H9 (cell line): ENCODE measurements around the gene FLACC1. TPM values are rescaled to one million over a fixed set of nuclear protein-coding genes. Genes with fewer than 3 reads are reported as not detected.
A peak's percentile ranks its signal among the peaks of the same experiment; 100 is the strongest.

Experiments used
- DNase-seq: peaks from one replicate; pipeline ENCODE4 v3.0.0-alpha.2; 2017
- H2AFZ ChIP-seq: one replicate; pipeline ENCODE4 v1.6.1; 2013; ENCODE audit warnings: mild to moderate bottlenecking, low read length, control low read depth, moderate library complexity
- H2AK5ac ChIP-seq: 2 replicates; pipeline ENCODE4 v1.6.1; 2013; ENCODE audit warnings: low read length, control low read depth, mixed read lengths; ENCODE audit not compliant: insufficient read length
- H2BK120ac ChIP-seq: one replicate; pipeline ENCODE4 v1.6.1; 2013; ENCODE audit warnings: low read depth, mild to moderate bottlenecking, low read length, control low read depth, inconsistent platforms; ENCODE audit not compliant: poor library complexity, severe bottlenecking
- H2BK12ac ChIP-seq: 2 replicates; pipeline ENCODE4 v1.6.1; 2013; ENCODE audit warnings: low read length, control low read depth, mixed read lengths, low read depth; ENCODE audit not compliant: insufficient read length
- H2BK15ac ChIP-seq: 2 replicates; pipeline ENCODE4 v1.6.1; 2013; ENCODE audit warnings: low read depth, low read length, control low read depth
- H2BK20ac ChIP-seq: one replicate; pipeline ENCODE4 v1.6.1; 2013; ENCODE audit warnings: low read depth, mild to moderate bottlenecking, low read length, control low read depth, inconsistent platforms; ENCODE audit not compliant: poor library complexity, severe bottlenecking
- H2BK5ac ChIP-seq: 2 replicates; pipeline ENCODE4 v1.6.1; 2013; ENCODE audit warnings: low read length, control low read depth, mixed read lengths; ENCODE audit not compliant: insufficient read length
- H3K14ac ChIP-seq: 2 replicates; pipeline ENCODE4 v1.6.1; 2013; ENCODE audit warnings: low read length, control low read depth; ENCODE audit not compliant: insufficient read depth
- H3K18ac ChIP-seq: 2 replicates; pipeline ENCODE4 v1.6.1; 2013; ENCODE audit warnings: low read depth, mild to moderate bottlenecking, mixed read lengths, low read length, control low read depth; ENCODE audit not compliant: insufficient read length
- H3K23ac ChIP-seq: 2 replicates; pipeline ENCODE4 v1.6.1; 2013; ENCODE audit warnings: low read length, control low read depth, mixed read lengths, low read depth; ENCODE audit not compliant: insufficient read length
- H3K23me2 ChIP-seq: 2 replicates; pipeline ENCODE4 v1.6.1; 2013; ENCODE audit warnings: low read depth, mild to moderate bottlenecking, mixed read lengths, low read length, control low read depth; ENCODE audit not compliant: insufficient read length, poor library complexity, severe bottlenecking
- H3K27ac ChIP-seq: 2 replicates; pipeline ENCODE4 v1.5.1; 2013; ENCODE audit warnings: low read length, control low read depth, mixed read lengths, low read depth; ENCODE audit not compliant: insufficient read length
- H3K27me3 ChIP-seq: 2 replicates; pipeline ENCODE4 v1.6.1; 2013; ENCODE audit warnings: low read length, control low read depth, inconsistent platforms; ENCODE audit not compliant: insufficient read depth
- H3K4ac ChIP-seq: 2 replicates; pipeline ENCODE4 v1.6.1; 2013; ENCODE audit warnings: low read depth, mild to moderate bottlenecking, control low read depth, inconsistent platforms, low read length, moderate library complexity
- H3K4me1 ChIP-seq: 2 replicates; pipeline ENCODE4 v1.6.1; 2013; ENCODE audit warnings: low read length, control low read depth, inconsistent platforms; ENCODE audit not compliant: insufficient read depth
- H3K4me2 ChIP-seq: 2 replicates; pipeline ENCODE4 v1.6.1; 2013; ENCODE audit warnings: low read length, control low read depth, mixed read lengths; ENCODE audit not compliant: insufficient read length, insufficient read depth
- H3K56ac ChIP-seq: 2 replicates; pipeline ENCODE4 v1.6.1; 2013; ENCODE audit warnings: low read depth, mild to moderate bottlenecking, mixed read lengths, low read length, control low read depth; ENCODE audit not compliant: insufficient read length
- H3K79me1 ChIP-seq: 2 replicates; pipeline ENCODE4 v1.6.1; 2013; ENCODE audit warnings: low read depth, mild to moderate bottlenecking, moderate library complexity, low read length, control low read depth, inconsistent platforms; ENCODE audit not compliant: insufficient read depth, poor library complexity, severe bottlenecking
- H3K79me2 ChIP-seq: 2 replicates; pipeline ENCODE4 v1.6.1; 2013; ENCODE audit warnings: low read length, control low read depth, inconsistent platforms; ENCODE audit not compliant: insufficient read depth
- H3K9ac ChIP-seq: 2 replicates; pipeline ENCODE4 v1.6.1; 2013; ENCODE audit warnings: low read length, control low read depth, mixed read lengths; ENCODE audit not compliant: insufficient read length; ENCODE audit errors: extremely low read depth
- H3K9me3 ChIP-seq: one replicate; pipeline ENCODE4 v1.6.1; 2013; ENCODE audit warnings: low read depth, low read length, inconsistent platforms; ENCODE audit not compliant: control insufficient read depth
- H3T11ph ChIP-seq: one replicate; pipeline ENCODE4 v1.6.1; 2013; ENCODE audit warnings: mild to moderate bottlenecking, low read length, control low read depth, inconsistent platforms
- H4K20me1 ChIP-seq: one replicate; pipeline ENCODE4 v1.6.1; 2013; ENCODE audit not compliant: control insufficient read depth, insufficient read length, insufficient read depth
- H4K5ac ChIP-seq: 2 replicates; pipeline ENCODE4 v1.6.1; 2013; ENCODE audit warnings: low read depth, mild to moderate bottlenecking, mixed read lengths, low read length, control low read depth; ENCODE audit not compliant: insufficient read length
- H4K8ac ChIP-seq: replicated peaks from 2 replicates; pipeline ENCODE4 v1.6.1; 2013; ENCODE audit warnings: low read length, control low read depth, mixed read lengths, low read depth; ENCODE audit not compliant: insufficient read length
- H4K91ac ChIP-seq: 2 replicates; pipeline ENCODE4 v1.6.1; 2013; ENCODE audit warnings: low read depth, mild to moderate bottlenecking, moderate library complexity, mixed read lengths, low read length, control low read depth; ENCODE audit not compliant: insufficient read length
- H3K27ac Mint-ChIP-seq, 3 experiments: 2 replicates in 2 of 3; 3 replicates in 1 of 3; pipeline ENCODE4 v1.8.0; 2020 to 2021; ENCODE audit warnings: mixed read lengths in 3 of 3, mild to moderate bottlenecking in 1 of 3, moderate library complexity in 1 of 3
- H3K27me3 Mint-ChIP-seq: 2 replicates; pipeline ENCODE4 v1.8.0; 2021; ENCODE audit warnings: low read depth, mild to moderate bottlenecking, moderate library complexity, mixed read lengths
- H3K36me3 Mint-ChIP-seq, 3 experiments: 2 replicates in 2 of 3; 3 replicates in 1 of 3; pipeline ENCODE4 v1.8.0; 2020 to 2021; ENCODE audit warnings: low read depth in 3 of 3, mixed read lengths in 3 of 3; ENCODE audit not compliant: insufficient read depth in 1 of 3
- H3K4me1 Mint-ChIP-seq, 2 experiments: 2 replicates each; pipeline ENCODE4 v1.8.0; 2020; ENCODE audit warnings: mixed read lengths in 2 of 2
- H3K4me3 Mint-ChIP-seq, 2 experiments: 2 replicates in 1 of 2; 3 replicates in 1 of 2; pipeline ENCODE4 v1.8.0; 2020 to 2021; ENCODE audit warnings: mild to moderate bottlenecking in 2 of 2, mixed read lengths in 2 of 2, moderate library complexity in 1 of 2
- H3K9me3 Mint-ChIP-seq, 2 experiments: 2 replicates in 1 of 2; 3 replicates in 1 of 2; pipeline ENCODE4 v1.8.0; 2020; ENCODE audit warnings: mild to moderate bottlenecking in 2 of 2, mixed read lengths in 2 of 2, moderate library complexity in 1 of 2
- CTCF ChIP-seq: fragments of 200-600 bp; sonication (generic); conservative IDR thresholded peaks from 3 replicates; pipeline ENCODE4 v1.8.0; 2021; ENCODE audit warnings: antibody characterized with exemption, mild to moderate bottlenecking
- WGBS: extraction: QIAGEN DNeasy Blood & Tissue Kit; methylation state at CpG from one replicate; pipeline ENCODE4 v1.1.7; 2013; ENCODE audit warnings: missing lambda C conversion rate, low lambda C conversion rate, mixed read lengths; ENCODE audit not compliant: insufficient read length; ENCODE audit errors: extremely low coverage; 5-methylcytosine and 5-hydroxymethylcytosine counted together
- total RNA-seq: library from RNA; stranded (reverse); gene quantifications from 2 replicates; pipeline ENCODE4 v1.2.1, GENCODE V29; 2021

Gene FLACC1
- total RNA-seq, 1 experiment from 2014 or later, result 0.42 TPM

GRCh38 chr2:201275990-201276389, 81.2 kb downstream of the FLACC1 start:
- WGBS, result no CpG with 5 or more reads among the region's 5 CpGs
- H3K9ac ChIP-seq, result no peak overlapping the region
- no peaks in the 10 kb centered on the region for H3K4me1 Mint-ChIP-seq
- no peak overlapping the region for H3K4me3 Mint-ChIP-seq
- no peak overlapping the region for H3K18ac ChIP-seq
- H3K27ac Mint-ChIP-seq, result no peak overlapping the region
- no peaks in the 10 kb centered on the region for H3K79me1 ChIP-seq
- H2BK120ac ChIP-seq, result no peak overlapping the region
- H2AFZ ChIP-seq, result no peak overlapping the region
- no peaks in the 10 kb centered on the region for H3K9me3 ChIP-seq
- H2BK15ac ChIP-seq, result no peak overlapping the region
- H3K4ac ChIP-seq, result no peak overlapping the region
- H2BK20ac ChIP-seq, result no peak overlapping the region
- H4K5ac ChIP-seq, result no peak overlapping the region
- no peaks in the 10 kb centered on the region for H3K79me2 ChIP-seq
- H3K23me2 ChIP-seq, result no peaks in the 10 kb centered on the region
- no peak overlapping the region for H3K4me2 ChIP-seq
- no peak overlapping the region for H3K27ac ChIP-seq
- H4K20me1 ChIP-seq, result no peaks in the 10 kb centered on the region
- no peak overlapping the region for H3K14ac ChIP-seq
- no peak overlapping the region for H3K56ac ChIP-seq
- peak; percentile 72 for TF ChIP-seq CTCF
- H3K36me3 Mint-ChIP-seq, result no peaks in the 10 kb centered on the region; a peak in 1 of 7 replicates
- no peak overlapping the region for H2BK5ac ChIP-seq
- no peaks in the 10 kb centered on the region for H3K27me3 ChIP-seq
- no peak overlapping the region for H2AK5ac ChIP-seq
- H3K23ac ChIP-seq, result no peak overlapping the region
- H3K9me3 Mint-ChIP-seq, result no peaks in the 10 kb centered on the region; a peak in 1 of 5 replicates
- no peaks in the 10 kb centered on the region for H3K27me3 Mint-ChIP-seq
- DNase-seq, result peak; percentile 71
- no peak overlapping the region for H3T11ph ChIP-seq
- no peak overlapping the region for H4K8ac ChIP-seq
- no peak overlapping the region for H4K91ac ChIP-seq
- H3K4me1 ChIP-seq, result no peaks in the 10 kb centered on the region
- H2BK12ac ChIP-seq, result no peak overlapping the region
